Keratinocyte (primary cell): ENCODE data around the gene COL21A1. TPM values are rescaled to one million over a fixed set of nuclear protein-coding genes. Genes with fewer than 3 reads are reported as not detected.

ENCODE experiments used
- DNase-seq: peaks from one replicate; pipeline ENCODE4 v3.0.0-alpha.2; 2011; ENCODE audit warnings: low read depth, missing footprints, low spot score
- FAIRE-seq: peaks from 2 replicates; lab custom pipeline; 2011; peaks lifted over from hg19 to GRCh38; lab: Jason Lieb, UNC
- H2AFZ ChIP-seq: 2 replicates; pipeline ENCODE4 v1.6.0; 2012; ENCODE audit warnings: low read length, control low read depth, inconsistent platforms; ENCODE audit not compliant: control insufficient read depth
- H3K27ac ChIP-seq: 2 replicates; pipeline ENCODE4 v1.5.1; 2011; ENCODE audit warnings: low read length; ENCODE audit not compliant: control insufficient read depth, insufficient read depth
- H3K27me3 ChIP-seq: 3 replicates; pipeline ENCODE4 v1.6.0; 2011; ENCODE audit warnings: low read length; ENCODE audit not compliant: control insufficient read depth, insufficient read depth; ENCODE audit errors: extremely low read depth
- H3K36me3 ChIP-seq, 2 experiments: 2 replicates in 1 of 2; 3 replicates in 1 of 2; pipeline ENCODE4 v1.5.1; 2011; ENCODE audit warnings: low read length in 2 of 2, mild to moderate bottlenecking in 1 of 2; ENCODE audit not compliant: control insufficient read depth in 2 of 2, insufficient read depth in 2 of 2; ENCODE audit errors: extremely low read depth in 1 of 2
- H3K4me1 ChIP-seq: 3 replicates; pipeline ENCODE4 v1.5.1; 2011; ENCODE audit warnings: low read length; ENCODE audit not compliant: control insufficient read depth, insufficient read depth; ENCODE audit errors: extremely low read depth
- H3K4me2 ChIP-seq: 3 replicates; pipeline ENCODE4 v1.6.0; 2011; ENCODE audit warnings: low read depth, low read length; ENCODE audit not compliant: control insufficient read depth, insufficient read depth; ENCODE audit errors: extremely low read depth
- H3K4me3 ChIP-seq, 3 experiments: fragments of 200-600 bp in 1 of 3; sonication (generic) in 1 of 3; 2 replicates in 2 of 3; 3 replicates in 1 of 3; pipeline ENCODE4 v1.5.1; 2011 to 2016; ENCODE audit warnings: low read length in 3 of 3, mild to moderate bottlenecking in 3 of 3, control low read depth in 2 of 3, inconsistent platforms in 1 of 3, low read depth in 1 of 3, mixed read lengths in 1 of 3, mixed run types in 1 of 3, moderate library complexity in 1 of 3; ENCODE audit not compliant: control insufficient read depth in 2 of 3, insufficient read depth in 2 of 3; ENCODE audit errors: extremely low read depth in 1 of 3
- H3K79me2 ChIP-seq: 2 replicates; pipeline ENCODE4 v1.6.0; 2012; ENCODE audit warnings: low read length; ENCODE audit not compliant: control insufficient read depth, insufficient read depth
- H3K9ac ChIP-seq: 3 replicates; pipeline ENCODE4 v1.6.0; 2011; ENCODE audit warnings: low read length; ENCODE audit not compliant: control insufficient read depth, insufficient read depth; ENCODE audit errors: extremely low read depth
- H3K9me1 ChIP-seq: 3 replicates; pipeline ENCODE4 v1.6.0; 2011; ENCODE audit warnings: low read length; ENCODE audit not compliant: control insufficient read depth, insufficient read depth; ENCODE audit errors: extremely low read depth
- H3K9me3 ChIP-seq: 2 replicates; pipeline ENCODE4 v1.5.1; 2012; ENCODE audit warnings: low read depth, low read length; ENCODE audit not compliant: control insufficient read depth
- H4K20me1 ChIP-seq: 3 replicates; pipeline ENCODE4 v1.6.0; 2011; ENCODE audit warnings: low read length; ENCODE audit not compliant: control insufficient read depth, insufficient read depth; ENCODE audit errors: extremely low read depth
- CTCF ChIP-seq, 3 experiments: IDR thresholded peaks in 1 of 3; conservative IDR thresholded peaks in 1 of 3; optimal IDR thresholded peaks in 1 of 3; 2 replicates in 2 of 3; 3 replicates in 1 of 3; pipeline versions ENCODE3 to v1.5.1; 2011; ENCODE audit warnings: low read length in 3 of 3, mild to moderate bottlenecking in 3 of 3, moderate library complexity in 2 of 3, control low read depth in 1 of 3, inconsistent platforms in 1 of 3; ENCODE audit not compliant: insufficient read depth in 2 of 3; ENCODE audit errors: extremely low read depth in 1 of 3
- EZH2 ChIP-seq: IDR thresholded peaks from one replicate; pipeline ENCODE4 v1.6.1; 2012; ENCODE audit warnings: inconsistent platforms, mild to moderate bottlenecking, low read length, moderate library complexity
- dilution Hi-C: fragments of 300-500 bp; cut with MboI; formaldehyde crosslinking; loops from one replicate; pipeline ENCODE4 v1.7.0; 2020; ENCODE audit warnings: low sequenced_read_pairs; ENCODE audit not compliant: extremely low pct_ligation_motif_present
- polyA plus RNA-seq, 5 experiments: library from polyadenylated mRNA; depleted of rRNA in 3 of 5; stranded (reverse) in 3 of 5; stranded (forward) in 1 of 5; unstranded in 1 of 5; fragments of >200 nt; gene quantifications; 1 replicate in 1 of 5; 2 replicates in 3 of 5; 3 replicates in 1 of 5; pipeline versions ENCODE4 v1.2.1 to v1.2.3, GENCODE V29; 2011 to 2012; ENCODE audit warnings: missing spikeins in 2 of 5, low read depth in 1 of 5, low replicate concordance in 1 of 5

The COL21A1 gene
- polyA plus RNA-seq, 1 donor (not counting 4 experiments of a cell fraction or from before 2014, with no cell fraction given): 0.16 TPM

GRCh38 chr6:56145616-56146015, 101.8 kb downstream of the COL21A1 start:
- Histone ChIP-seq H3K4me3 (no peak overlapping the region), H3K9me3 (no peaks in the 10 kb centered on the region), H3K9me1 (no peaks in the 10 kb centered on the region), H4K20me1 (no peaks in the 10 kb centered on the region), H3K36me3 (no peaks in the 10 kb centered on the region), H3K27ac (no peak overlapping the region), H3K4me1 (no peaks in the 10 kb centered on the region), H3K9ac (no peak overlapping the region), H2AFZ (no peak overlapping the region), H3K27me3 (no peaks in the 10 kb centered on the region), H3K4me2 (no peak overlapping the region), H3K79me2 (no peaks in the 10 kb centered on the region)
- dilution Hi-C loops: no loop called here
- no peak for TF ChIP-seq CTCF (optimal IDR thresholded peaks at IDR 0.05 in 1 of 3, IDR thresholded peaks at IDR 0.05 in 1 of 3, conservative IDR thresholded peaks at IDR 0.05 in 1 of 3; ENCODE audit: extremely low read depth in 1 of 3, insufficient read depth in 2 of 3, low read length in 3 of 3)
- TF ChIP-seq EZH2: no peak
- no peak for DNase-seq
- FAIRE-seq: no peak

GRCh38 chr6:56144538-56145324, 102.6 kb downstream of the COL21A1 start:
- H3K27ac ChIP-seq: no peak overlapping the region
- no peaks in the 10 kb centered on the region for H3K9me3 ChIP-seq
- no peaks in the 10 kb centered on the region for H4K20me1 ChIP-seq
- dilution Hi-C loops: no loop called here
- H3K36me3 ChIP-seq: no peaks in the 10 kb centered on the region
- no peak for TF ChIP-seq EZH2
- TF ChIP-seq CTCF (optimal IDR thresholded peaks at IDR 0.05 in 1 of 3, IDR thresholded peaks at IDR 0.05 in 1 of 3, conservative IDR thresholded peaks at IDR 0.05 in 1 of 3; ENCODE audit: extremely low read depth in 1 of 3, insufficient read depth in 2 of 3, low read length in 3 of 3): no peak
- FAIRE-seq (no peak), DNase-seq (no peak)
- no peak overlapping the region for H2AFZ ChIP-seq
- no peaks in the 10 kb centered on the region for H3K79me2 ChIP-seq
- no peaks in the 10 kb centered on the region for H3K27me3 ChIP-seq
- no peak overlapping the region for H3K4me3 ChIP-seq
- no peaks in the 10 kb centered on the region for H3K4me1 ChIP-seq
- H3K4me2 ChIP-seq: no peak overlapping the region
- H3K9ac ChIP-seq: no peak overlapping the region
- no peaks in the 10 kb centered on the region for H3K9me1 ChIP-seq
